ENCODE measurements around the gene LENG9. TPM values are rescaled to one million over a fixed set of nuclear protein-coding genes. Genes with fewer than 3 reads are reported as not detected.
"Not testable (repeated sequence)": the region's sequence is repeated elsewhere in the genome, so short reads cannot be mapped to it uniquely, and the experiment has no call there.

Gene LENG9
- total RNA-seq, 8 experiments from 2014 or later: 1.6 to 10.7 (median 3.7) TPM

DNA sequence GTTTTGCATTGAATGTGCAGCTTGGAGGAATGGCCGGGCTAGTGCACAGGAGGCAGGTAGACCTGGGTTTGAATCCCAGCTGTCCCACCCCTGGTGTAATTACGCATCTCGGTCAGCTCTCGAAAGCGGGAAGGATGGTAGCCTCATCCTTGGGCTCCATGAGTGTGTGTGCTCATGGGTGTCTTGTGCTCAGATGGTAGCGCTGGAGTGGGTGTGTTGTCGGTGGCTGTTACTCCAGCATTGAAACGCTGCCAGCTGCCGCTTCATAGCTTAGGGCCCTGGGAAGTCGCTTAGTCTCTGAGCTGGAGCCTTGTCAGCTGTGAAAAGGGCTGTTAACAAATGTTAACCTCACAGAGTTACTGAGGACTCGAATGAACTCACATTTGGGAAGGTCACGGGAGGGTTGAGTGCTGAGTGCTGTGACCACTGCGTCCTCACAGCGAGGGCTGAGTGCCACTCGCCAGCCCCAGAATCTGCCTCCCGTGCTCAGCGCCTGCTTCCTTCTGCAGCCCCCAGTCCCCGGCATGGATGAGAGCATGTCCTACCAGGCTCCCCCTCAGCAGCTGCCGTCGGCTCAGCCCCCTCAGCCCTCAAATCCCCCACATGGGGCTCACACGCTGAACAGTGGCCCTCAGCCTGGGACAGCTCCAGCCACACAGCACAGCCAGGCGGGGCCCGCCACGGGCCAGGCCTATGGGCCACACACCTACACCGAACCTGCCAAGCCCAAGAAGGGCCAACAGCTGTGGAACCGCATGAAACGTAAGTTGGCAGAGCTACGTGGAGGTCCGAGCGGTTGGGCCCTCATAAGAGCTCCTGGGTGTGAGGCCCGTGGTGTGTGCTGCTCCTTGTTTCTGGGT lies 9.4 kb downstream of the LENG9 start:
- ATAC-seq (replicated peaks in 6 of 8): no peak
- no peak overlapping the region for H3K27ac ChIP-seq
- H3K4me1 ChIP-seq (replicated peaks in 1 of 2): peaks cover 5 to 13% of the 10 kb centered on the region in 2 donors
- H3K4me3 ChIP-seq: no peak overlapping the region
- WGBS, 10 experiments: 60 to 100% (median 94%) methylated on average over 2 to 7 of the region's 31 CpGs; no CpG with 5 or more reads in 2 of the 10 experiments
- in situ Hi-C loops (cut with MboI; ENCODE audit: low pct_unique_long_range_greater_than_20kb in 2 of 9, low sequenced_read_pairs in 9 of 9, unreplicated experiment in 9 of 9): no loop called here

DNA sequence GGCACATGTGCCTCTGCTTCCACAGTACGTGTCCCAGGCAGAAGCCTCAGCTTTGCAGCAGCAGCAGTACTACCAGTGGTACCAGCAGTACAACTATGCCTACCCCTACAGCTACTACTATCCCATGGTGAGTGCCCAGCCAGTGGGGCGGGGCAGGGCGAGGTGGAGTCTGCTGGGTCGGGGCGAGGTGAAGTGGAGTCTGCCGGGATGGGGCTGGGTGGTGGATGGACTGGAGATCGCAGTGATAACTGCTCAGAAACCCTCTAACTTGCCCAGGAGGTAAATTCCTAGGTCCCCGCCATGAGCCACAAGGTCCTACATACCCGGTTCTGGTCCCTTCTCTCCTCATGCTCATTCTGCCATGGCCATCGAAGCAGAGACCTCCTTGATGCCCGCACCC lies 11.0 kb downstream of the LENG9 start:
- Histone ChIP-seq H3K4me1 (replicated peaks in 1 of 2) (peaks cover 5 to 14% of the 10 kb centered on the region in 2 donors), H3K4me3 (no peak overlapping the region), H3K27ac (no peak overlapping the region)
- in situ Hi-C loops (cut with MboI; ENCODE audit: low pct_unique_long_range_greater_than_20kb in 2 of 9, low sequenced_read_pairs in 9 of 9, unreplicated experiment in 9 of 9): no loop called here
- no peak for ATAC-seq (replicated peaks in 6 of 8)
- WGBS, 10 experiments: 82 to 90% methylated on average over 2 to 3 of the region's 11 CpGs; no CpG with 5 or more reads in 8 of the 10 experiments

DNA sequence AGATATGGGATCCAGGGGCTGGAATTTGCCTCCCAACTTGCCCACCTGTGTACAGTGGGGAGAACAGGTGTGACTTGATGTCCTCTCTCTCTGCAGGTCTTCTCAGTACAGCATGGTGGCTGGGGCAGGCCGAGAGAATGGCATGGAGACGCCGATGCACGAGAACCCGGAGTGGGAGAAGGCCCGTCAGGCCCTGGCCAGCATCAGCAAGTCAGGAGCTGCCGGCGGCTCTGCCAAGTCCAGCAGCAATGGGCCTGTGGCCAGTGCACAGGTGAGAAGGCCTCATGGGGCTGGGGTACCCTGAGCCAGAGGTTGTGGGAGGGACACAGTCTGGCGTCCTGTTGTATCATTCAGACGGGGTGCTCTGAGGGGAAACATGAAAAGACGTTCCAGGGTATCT lies 11.6 kb downstream of the LENG9 start:
- 77 to 100% (median 100%) methylated on average over 2 to 9 of the region's 11 CpGs; no CpG with 5 or more reads in 7 of the 10 experiments for WGBS, 10 experiments
- no peak overlapping the region for H3K4me3 ChIP-seq
- peaks cover 10 to 20% of the 10 kb centered on the region in 2 donors for H3K4me1 ChIP-seq (replicated peaks in 1 of 2)
- in situ Hi-C loops (cut with MboI; ENCODE audit: low pct_unique_long_range_greater_than_20kb in 2 of 9, low sequenced_read_pairs in 9 of 9, unreplicated experiment in 9 of 9): no loop called here
- no peak overlapping the region for H3K27ac ChIP-seq
- no peak for ATAC-seq (replicated peaks in 6 of 8)

DNA sequence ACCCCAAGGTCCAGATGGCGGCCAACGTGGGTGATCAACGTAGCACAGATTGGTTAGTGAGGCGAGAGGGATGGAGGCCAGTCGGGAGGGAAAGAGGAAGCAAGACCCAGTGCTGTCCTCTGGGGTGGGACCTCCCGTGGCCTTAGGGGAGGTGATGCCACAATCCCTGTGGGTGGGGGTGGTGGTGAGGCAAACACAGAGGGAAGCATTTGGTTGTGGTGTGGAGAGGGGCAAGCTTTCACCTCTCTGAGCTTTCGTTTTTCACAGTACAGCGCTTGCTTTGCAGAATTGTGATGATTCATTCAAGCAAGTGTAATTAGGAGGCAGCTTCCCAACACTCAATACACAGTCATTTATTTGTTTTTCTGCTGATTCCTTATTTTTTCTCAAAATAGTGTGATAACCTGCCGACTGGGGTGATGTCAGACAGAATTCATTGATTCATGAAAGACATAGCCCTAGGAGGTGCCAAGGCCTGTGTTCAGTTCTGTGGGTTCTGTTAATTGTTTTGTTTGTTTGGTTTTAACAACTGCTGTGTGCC lies 12.2 kb downstream of the LENG9 start:
- H3K4me1 ChIP-seq (replicated peaks in 1 of 2): peaks cover 13 to 21% of the 10 kb centered on the region in 2 donors
- in situ Hi-C loops (cut with MboI; ENCODE audit: low pct_unique_long_range_greater_than_20kb in 2 of 9, low sequenced_read_pairs in 9 of 9, unreplicated experiment in 9 of 9): no loop called here
- 43 to 100% (median 77%) methylated on average over 1 to 5 of the region's 9 CpGs; no CpG with 5 or more reads in 2 of the 10 experiments for WGBS, 10 experiments
- peak overlapping the region in 1 of 5 donors; percentile 5 for H3K4me3 ChIP-seq
- H3K27ac ChIP-seq: no peak overlapping the region
- ATAC-seq (replicated peaks in 6 of 8): no peak

DNA sequence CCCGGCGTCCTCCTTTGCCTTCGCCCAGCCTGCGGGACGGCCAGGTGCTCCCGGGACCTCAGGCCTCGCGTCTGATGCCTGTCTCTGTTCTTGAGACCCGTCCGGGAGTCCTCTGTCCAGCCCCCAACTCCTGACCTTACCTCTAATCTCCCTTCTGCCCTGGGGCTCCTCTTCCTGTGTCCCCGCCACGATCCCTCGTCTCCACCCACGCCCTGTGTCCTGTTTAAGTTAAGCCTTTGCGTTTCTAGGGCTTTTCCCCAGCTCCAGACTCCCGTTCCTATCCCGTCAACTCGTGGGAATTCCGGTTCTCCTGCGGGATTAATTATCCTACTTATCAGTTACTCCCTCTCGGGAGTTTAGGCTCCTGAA lies 13.9 kb downstream of the LENG9 start:
- in situ Hi-C loops (cut with MboI; ENCODE audit: low pct_unique_long_range_greater_than_20kb in 2 of 9, low sequenced_read_pairs in 9 of 9, unreplicated experiment in 9 of 9): no loop called here
- Histone ChIP-seq H3K4me1 (replicated peaks in 1 of 2) (peaks cover 13 to 21% of the 10 kb centered on the region in 2 donors), H3K27ac (peak overlapping the region; percentile 98 to 99), H3K4me3 (peak overlapping the region; percentile 57 to 83 (median 74))
- no peak for ATAC-seq (replicated peaks in 6 of 8)
- 0 to 10% (median 0%) methylated on average over 1 to 10 of the region's 21 CpGs; no CpG with 5 or more reads in 4 of the 10 experiments for WGBS, 10 experiments

DNA sequence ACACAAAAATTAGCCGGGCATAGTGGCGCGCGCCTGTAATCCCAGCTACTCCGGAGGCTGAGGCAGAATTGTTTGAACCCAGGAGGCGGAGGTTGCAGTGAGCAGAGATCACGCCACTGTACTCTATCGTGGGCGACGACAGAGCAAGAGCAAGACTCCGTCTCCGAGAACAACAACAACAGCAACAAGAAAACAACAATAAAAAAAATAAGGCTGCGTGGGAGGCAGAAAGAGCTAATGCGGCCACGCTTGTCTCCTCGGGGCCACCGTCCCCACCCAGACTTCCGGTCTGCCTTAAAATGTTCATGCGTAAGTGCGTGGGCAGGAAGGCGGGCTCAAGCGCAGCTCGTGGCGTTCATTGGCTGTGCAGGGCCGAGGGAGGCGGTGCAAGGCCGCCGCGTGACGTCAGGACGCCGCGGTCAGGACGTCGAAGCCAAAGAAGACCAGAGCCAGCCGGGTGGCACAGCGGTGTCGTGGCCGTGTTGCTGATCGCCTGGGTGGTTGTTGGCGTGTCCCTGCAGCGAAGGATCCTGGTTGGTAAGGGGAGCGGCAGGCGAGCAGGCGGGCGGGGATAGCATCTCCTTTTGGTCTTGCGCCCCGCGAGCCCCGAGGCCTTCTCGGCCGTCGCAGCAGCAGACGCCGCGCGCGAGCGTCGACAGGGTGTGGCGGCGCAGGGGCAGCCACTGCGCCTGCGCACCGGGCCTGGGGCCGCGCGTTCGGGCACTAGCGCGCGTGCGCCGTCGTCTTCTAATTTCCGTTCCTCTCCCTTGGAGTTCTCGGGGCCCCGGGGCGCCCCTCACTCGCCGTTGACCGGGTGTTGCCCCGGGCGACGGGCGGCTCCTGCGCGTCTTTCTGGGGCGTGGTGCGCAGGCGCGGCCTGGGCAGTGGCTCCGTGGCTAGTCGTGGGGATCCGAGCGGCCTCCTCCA lies 14.5 kb downstream of the LENG9 start, which contains the start of gene LENG8:
Gene LENG8 (plus strand): TSS at position 426 of the 927 bp plus-strand sequence. CDS start 2,146 bp downstream, outside the sequence.
- peak within 1 kb of the TSS; percentile 98 to 99 for H3K27ac ChIP-seq
- in situ Hi-C loops (cut with MboI; ENCODE audit: low pct_unique_long_range_greater_than_20kb in 2 of 9, low sequenced_read_pairs in 9 of 9, unreplicated experiment in 9 of 9): no loop called here
- ATAC-seq (replicated peaks in 6 of 8): peak; percentile 73 to 92 (median 88)
- peak within 1 kb of the TSS; percentile 57 to 83 (median 74) for H3K4me3 ChIP-seq
- WGBS, 10 experiments: 0 to 13% (median 1%) methylated on average over 8 to 31 of the region's 96 CpGs; no CpG with 5 or more reads in 3 of the 10 experiments
- H3K4me1 ChIP-seq (replicated peaks in 1 of 2): peaks cover 13 to 21% of the 10 kb centered on the region in 2 donors

DNA sequence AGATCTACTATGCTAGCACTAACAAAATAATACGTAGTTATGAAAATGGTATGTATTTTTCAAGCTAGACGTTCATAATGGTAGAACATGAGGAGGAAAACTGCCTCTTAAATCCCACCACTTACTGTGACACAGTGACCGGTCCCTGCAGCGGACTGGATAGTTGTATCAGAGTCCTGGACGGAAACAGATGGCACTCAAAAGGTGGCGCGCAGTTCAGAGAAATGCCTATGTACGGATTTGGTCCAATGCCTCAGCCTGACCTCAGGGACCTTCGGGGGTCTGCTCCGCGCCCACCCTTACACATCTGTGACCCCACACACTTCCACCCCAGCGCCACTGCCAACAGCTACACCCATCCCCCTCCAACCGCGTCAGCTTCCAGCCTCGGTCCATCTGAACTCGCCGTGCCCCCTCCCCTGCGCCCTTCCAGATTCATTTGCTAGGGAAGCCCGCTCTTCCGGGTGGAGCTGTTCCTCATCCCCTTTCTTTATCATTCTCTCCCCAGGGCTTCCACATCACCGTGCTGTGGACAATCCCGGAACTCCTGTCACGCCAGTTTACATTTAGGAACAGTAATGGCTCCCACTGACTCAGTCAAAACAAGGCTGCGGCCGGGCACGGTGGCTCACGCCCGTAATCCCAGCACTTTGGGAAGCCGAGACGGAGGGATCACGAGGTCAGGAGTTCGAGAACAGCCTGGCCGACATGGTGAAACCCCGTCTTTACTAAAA lies 15.4 kb downstream of the LENG9 start:
- H3K4me3 ChIP-seq: peak overlapping the region; percentile 57 to 83 (median 74)
- H3K27ac ChIP-seq: peak overlapping the region; percentile 98 to 99
- peak; percentile 11 to 37 (median 20) for ATAC-seq (replicated peaks in 6 of 8)
- WGBS, 10 experiments: 0 to 20% (median 2%) methylated on average over 1 to 17 of the region's 34 CpGs; no CpG with 5 or more reads in 2 of the 10 experiments
- in situ Hi-C loops (cut with MboI; ENCODE audit: low pct_unique_long_range_greater_than_20kb in 2 of 9, low sequenced_read_pairs in 9 of 9, unreplicated experiment in 9 of 9): no loop called here
- peaks cover 13 to 21% of the 10 kb centered on the region in 2 donors for H3K4me1 ChIP-seq (replicated peaks in 1 of 2)

DNA sequence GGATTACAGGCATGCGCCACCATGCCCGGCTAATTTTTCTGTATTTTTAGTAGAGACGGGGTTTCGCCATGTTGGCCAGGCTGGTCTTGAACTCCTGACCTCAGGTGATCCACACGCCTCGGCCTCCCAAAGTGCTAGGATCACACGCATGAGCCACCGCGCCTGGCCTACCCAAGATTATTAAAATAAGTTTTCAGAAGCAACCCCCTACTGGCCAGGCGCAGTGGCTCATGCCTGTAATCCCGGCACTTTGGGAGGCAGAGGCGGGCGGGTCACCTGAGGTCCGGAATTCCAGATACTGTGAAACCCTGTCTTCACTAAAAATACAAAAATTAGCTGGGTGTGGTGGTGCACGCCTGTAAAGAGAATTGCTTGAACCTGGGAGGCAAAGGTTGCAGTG lies 17.2 kb downstream of the LENG9 start:
- H3K27ac ChIP-seq; in situ Hi-C loops (cut with MboI; ENCODE audit: low pct_unique_long_range_greater_than_20kb in 2 of 9, low sequenced_read_pairs in 9 of 9, unreplicated experiment in 9 of 9); ATAC-seq (replicated peaks in 6 of 8): not testable (repeated sequence)
- Histone ChIP-seq H3K4me1 (replicated peaks in 1 of 2) (peaks cover 13 to 21% of the 10 kb centered on the region in 2 donors), H3K4me3 (peak overlapping the region in 1 of 5 donors; percentile 61)
- WGBS, 10 experiments: 20 to 100% (median 94%) methylated on average over 1 to 10 of the region's 15 CpGs; no CpG with 5 or more reads in 3 of the 10 experiments

DNA sequence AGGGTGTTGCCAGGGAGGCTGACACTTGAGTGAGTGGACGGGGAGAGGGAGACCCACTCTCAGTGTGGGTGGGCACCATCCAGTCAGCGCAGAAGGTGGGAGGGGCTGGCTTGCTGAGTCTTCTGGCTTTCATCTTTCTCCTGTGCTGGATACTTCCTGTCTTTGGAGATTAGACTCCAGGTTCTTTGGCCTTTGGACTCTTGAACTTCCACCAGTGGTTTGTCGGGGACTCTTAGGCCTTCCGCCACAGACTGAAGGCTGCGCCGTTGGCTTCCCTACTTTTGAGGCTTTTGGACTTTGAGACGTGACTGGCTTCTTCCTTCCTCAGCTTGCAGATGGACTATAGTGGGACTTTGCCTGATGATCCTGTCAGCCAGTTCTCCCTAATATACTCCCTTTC lies 18.8 kb downstream of the LENG9 start:
- Histone ChIP-seq H3K27ac (no peak overlapping the region), H3K4me3 (no peak overlapping the region), H3K4me1 (replicated peaks in 1 of 2) (peaks cover 8% of the 10 kb centered on the region in 2 donors)
- in situ Hi-C loops (cut with MboI; ENCODE audit: low pct_unique_long_range_greater_than_20kb in 2 of 9, low sequenced_read_pairs in 9 of 9, unreplicated experiment in 9 of 9): no loop called here
- ATAC-seq (replicated peaks in 6 of 8): no peak
- WGBS, 10 experiments: 83 to 100% (median 100%) methylated on average over 1 to 3 of the region's 7 CpGs; no CpG with 5 or more reads in 5 of the 10 experiments

DNA sequence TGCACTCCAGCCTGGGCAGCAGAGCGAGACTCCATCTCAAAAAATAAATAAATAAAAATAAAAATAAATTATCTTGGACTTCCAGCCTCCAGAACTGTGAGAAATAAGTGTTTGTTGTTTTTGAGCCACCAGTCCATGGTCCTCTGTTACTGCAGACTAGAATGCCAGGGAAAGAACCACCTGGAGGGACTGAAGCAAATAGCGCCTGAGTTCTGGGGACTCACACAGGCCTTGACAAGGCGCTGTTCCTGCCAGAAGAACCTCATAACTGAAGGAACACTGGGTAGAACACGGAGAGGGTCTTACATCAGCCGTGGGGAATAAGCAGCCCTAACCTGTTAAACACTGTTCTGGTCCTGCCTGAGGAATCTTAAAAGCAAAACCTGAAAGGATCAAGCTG lies 22.9 kb downstream of the LENG9 start:
- no peak overlapping the region for H3K27ac ChIP-seq
- no peak overlapping the region for H3K4me3 ChIP-seq
- in situ Hi-C loops (cut with MboI; ENCODE audit: low pct_unique_long_range_greater_than_20kb in 2 of 9, low sequenced_read_pairs in 9 of 9, unreplicated experiment in 9 of 9): no loop called here
- 63 to 100% (median 87%) methylated on average over 2 to 5 of the region's 5 CpGs; no CpG with 5 or more reads in 2 of the 10 experiments for WGBS, 10 experiments
- no peak for ATAC-seq (replicated peaks in 6 of 8)
- peaks cover 16 to 21% of the 10 kb centered on the region in 2 donors for H3K4me1 ChIP-seq (replicated peaks in 1 of 2)

DNA sequence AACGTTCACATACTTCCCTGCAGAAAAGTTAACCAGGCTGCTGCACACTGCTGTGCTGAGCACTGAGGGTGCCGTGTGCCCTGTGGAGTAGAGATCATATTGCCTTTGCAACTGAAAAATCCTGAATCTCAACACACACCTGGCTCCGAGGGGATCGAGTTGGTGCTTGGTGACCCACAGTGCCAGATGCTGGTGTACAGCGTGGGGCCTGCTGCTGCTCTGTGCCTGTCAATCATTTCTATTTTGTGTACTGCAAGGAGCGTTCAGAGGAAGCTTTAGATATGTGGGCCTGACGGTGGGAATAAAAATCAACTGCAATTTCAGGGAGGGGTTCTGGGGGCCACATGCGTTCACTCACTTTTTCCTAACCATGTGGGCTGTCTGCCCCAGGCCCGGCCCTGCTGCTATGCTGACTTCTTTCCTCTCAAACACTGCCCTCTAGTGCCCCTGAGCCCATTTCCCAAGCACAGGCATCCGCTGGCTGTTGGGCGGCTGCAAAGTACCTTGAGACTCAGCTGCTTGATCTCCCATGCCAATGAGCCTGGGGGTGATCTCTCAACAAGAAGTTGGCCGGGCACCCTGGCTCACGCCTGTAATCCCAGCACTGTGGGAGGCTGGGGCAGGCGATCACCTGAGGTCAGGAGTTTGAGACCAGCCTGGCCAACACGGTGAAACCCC lies 24.3 kb downstream of the LENG9 start:
- H3K4me3 ChIP-seq: no peak overlapping the region
- in situ Hi-C loops (cut with MboI; ENCODE audit: low pct_unique_long_range_greater_than_20kb in 2 of 9, low sequenced_read_pairs in 9 of 9, unreplicated experiment in 9 of 9): no loop called here
- WGBS, 10 experiments: 38 to 80% (median 61%) methylated on average over 3 to 6 of the region's 15 CpGs; no CpG with 5 or more reads in 4 of the 10 experiments
- no peak overlapping the region for H3K27ac ChIP-seq
- H3K4me1 ChIP-seq (replicated peaks in 1 of 2): peaks cover 26 to 34% of the 10 kb centered on the region in 2 donors
- ATAC-seq (replicated peaks in 6 of 8): peak; percentile 28 to 92 (median 64)
